Measurements from ENCODE around the gene C1QTNF12.
"Not testable (repeated sequence)": the region's sequence is repeated elsewhere in the genome, so short reads cannot be mapped to it uniquely, and the experiment has no call there.

Gene C1QTNF12

DNA sequence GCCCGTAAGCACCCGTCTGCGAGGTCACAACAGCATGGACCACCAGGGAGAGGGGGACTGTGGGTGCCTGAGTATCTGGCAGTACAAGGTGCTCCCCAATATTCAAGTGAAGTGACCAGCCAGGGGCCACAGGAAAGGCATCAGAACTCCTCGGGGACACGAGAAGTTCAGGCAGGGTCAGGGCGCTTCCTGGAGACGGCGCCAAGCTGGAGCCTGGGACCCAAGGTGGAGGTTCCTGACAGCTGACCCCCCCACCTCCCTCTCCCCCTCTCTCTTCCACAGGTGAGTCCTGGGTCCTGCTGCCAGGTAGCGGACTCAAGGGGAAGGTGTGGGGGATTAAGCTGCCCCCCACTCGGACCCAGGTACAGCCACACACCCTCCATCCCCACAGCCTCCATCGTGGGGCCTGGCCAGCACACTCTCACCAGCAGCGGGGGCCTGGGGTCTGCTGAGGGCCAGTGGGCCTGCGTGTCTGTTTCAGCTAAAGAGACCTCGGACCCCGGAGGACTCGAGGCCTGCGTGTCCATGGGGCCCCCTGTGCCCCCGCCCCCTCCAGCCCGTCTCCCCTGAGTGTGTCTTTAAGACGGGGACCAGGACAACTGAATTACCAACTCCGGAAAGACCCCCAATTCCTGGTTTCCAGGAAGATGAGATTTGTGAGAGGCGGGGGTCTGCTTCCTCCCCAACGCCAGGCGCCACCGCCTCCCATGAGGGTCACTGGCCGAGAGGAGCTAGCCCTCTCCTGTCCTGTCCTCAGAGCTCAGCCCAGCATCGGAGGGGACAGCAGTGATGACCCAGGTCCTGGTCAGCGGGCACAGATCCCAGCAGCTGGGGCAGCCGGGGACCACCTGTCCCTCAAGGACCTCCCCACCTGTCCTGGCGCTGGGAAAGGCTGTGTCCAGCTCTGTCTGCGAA, 46.3 kb downstream of the C1QTNF12 start:
- no peak for DNase-seq (ENCODE audit: low read depth in 2 of 2, low spot score in 1 of 2)

DNA sequence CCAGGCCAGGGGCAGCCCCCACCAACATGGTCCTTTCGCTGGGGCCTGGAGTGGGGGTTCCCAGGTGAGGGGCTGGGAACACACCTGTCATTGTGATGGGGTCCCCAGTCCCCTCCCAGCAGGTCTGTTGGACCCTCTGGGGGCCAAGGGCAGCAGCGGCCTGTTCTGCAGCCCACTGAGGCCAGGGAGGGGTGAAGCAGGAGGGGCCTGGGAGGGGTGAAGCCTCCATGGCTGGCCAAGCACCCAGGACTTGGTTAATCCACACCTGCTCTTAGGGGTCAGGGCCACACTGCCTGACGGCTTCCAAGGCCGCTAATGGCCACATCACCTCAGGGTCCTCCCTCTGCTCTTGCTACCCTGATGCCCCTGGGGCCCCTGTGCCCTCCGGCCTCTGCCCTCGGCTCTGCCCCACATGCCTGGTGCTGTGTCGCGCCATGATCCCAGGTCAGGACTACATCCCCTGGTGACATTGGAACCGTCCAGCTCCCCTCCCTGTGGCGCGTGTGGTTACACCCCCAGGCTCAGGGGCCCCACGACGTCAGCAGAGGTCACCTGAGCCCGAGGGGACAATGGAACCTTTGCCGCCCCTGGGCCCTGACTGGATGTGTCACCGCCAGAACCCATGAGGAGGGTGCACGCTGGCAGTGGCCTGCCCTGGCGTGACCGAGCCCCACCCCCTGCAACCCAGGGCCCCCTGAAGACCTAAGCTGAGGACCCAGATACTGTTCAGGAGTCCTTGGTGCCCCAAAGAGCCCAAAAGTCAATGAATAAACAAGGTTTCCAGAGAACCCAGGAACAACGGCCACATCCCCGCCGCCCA, 47.2 kb downstream of the C1QTNF12 start:
- DNase-seq (ENCODE audit: low read depth in 2 of 2, low spot score in 1 of 2) = no peak

DNA sequence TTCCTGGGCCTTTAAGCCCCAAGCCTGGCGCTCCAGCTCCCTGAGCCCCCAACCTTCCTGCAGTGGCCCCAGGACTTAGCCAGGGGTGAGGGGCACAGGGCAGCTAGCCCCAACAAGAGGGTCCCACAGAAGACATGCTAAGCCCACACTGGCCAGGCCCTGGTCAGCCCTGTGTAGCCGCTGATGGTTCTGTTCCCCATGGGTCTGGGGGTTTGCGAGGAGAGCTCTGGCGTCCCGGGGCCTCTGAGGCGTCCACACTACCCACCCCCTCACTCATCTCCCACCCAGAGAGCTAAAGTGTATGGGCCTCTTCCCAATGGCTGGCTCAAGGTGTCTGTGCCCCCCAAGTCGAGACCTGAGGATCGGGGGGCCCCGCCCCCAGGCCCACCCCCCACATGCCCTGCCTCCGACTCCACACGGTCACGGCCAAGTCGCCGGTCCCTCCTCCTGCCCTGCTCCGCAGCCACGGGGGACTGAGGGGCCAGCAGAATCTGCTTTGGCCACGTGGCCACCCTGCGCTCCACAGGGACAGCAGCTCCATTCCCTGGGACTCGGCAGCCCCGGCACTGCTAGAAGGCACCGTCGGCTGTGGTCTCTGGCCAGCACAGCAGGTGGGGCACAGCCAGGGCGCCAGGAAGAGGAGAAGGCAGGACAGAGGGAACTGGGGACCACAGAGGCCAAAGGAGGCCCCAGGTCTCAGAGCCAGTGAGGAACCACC, 47.9 kb downstream of the C1QTNF12 start:
- DNase-seq (ENCODE audit: low read depth in 2 of 2, low spot score in 1 of 2) = no peak

DNA sequence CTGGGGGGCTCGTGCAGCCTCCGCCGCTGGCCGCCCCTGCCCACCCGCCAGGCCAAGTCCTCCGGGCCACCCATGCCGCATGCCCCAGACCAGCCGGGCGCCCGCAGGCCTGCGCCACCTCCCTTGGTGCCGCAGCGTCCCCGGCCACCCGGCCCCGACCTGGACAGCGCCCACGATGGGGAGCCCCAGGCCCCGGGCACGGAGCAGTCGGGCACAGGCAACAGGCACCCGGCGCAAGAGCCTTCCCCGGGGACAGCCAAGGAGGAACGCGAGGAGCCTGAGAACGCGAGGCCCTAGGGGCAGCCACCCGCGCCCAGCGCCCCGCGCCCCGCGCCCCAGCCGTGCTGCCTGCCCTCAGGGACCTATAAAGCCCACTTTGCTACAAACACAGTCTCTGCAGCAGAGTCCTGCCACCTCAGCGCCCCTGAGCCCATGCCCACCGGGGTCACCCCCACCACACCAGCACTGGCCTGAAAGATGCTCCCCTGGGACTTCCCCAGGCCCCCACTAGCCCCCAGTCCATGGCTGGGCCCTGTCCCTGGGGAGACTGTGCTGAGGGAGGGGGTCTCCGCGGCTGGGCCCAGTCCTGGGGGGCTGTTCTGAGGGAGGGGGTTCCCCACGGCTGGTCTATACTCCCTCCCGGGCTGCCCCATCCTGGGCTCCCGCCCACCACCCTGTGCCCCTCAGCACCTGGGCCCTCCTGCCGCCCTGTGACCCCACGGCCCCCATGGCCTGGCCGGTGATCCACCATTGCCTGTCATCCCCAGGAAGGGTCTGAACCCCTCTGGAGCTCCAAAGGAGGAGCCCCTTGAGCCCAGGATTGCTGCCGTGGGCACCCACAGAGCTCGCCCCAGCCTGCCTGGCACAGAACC, 48.7 kb downstream of the C1QTNF12 start:
- DNase-seq (ENCODE audit: low read depth in 2 of 2, low spot score in 1 of 2) = no peak

DNA sequence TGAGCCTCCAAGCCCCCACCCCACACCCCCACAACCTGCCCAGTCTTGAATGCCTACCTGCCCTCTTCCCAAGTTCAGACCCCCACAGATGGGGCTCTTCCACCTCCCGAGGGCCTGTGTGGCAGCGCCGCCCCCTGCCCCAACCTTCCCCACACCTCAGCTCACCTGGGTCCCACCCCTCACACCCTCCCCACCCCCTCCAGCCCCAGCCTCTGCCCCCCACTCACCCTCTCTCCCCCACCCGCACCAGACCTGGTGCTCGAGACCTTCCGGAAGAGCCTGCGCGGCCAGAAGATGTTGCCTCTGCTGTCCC, 49.4 kb downstream of the C1QTNF12 start:
- no peak for DNase-seq (ENCODE audit: low read depth in 2 of 2, low spot score in 1 of 2)

DNA sequence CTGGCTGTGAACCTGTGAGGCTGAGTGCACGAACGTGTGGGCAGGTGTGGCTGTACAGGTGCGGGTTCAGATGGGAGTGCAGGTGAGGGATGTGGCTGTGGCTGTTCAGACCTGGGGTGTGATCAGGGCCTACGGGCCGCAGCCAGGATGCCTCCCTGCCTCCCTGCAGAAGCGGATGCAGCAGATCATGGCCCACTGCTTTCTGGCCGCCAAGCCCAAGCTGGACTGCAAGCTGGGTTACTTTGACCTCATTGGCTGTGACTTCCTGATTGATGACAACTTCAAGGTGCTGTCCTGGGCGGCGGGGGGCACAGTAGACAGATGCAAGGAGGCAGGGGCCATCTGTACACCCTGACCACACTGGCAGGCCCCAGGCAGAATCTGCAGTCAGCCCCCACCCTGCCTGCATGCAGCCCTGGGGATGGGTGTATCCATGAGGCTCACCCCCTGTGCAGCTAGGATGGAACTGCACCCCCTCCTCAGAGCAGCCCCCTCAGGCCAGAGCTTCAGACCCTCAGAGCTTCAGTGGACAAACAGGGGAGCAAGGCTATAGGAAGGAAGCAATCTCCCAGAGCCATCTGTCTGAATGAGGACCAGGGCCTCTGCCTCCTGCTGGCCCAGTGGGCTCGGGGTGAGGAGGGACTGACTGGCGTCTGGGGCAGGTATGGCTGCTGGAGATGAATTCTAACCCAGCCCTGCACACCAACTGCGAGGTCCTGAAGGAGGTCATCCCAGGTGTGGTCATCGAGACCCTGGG, 49.9 kb downstream of the C1QTNF12 start:
- no peak for DNase-seq (ENCODE audit: low read depth in 2 of 2, low spot score in 1 of 2)

DNA sequence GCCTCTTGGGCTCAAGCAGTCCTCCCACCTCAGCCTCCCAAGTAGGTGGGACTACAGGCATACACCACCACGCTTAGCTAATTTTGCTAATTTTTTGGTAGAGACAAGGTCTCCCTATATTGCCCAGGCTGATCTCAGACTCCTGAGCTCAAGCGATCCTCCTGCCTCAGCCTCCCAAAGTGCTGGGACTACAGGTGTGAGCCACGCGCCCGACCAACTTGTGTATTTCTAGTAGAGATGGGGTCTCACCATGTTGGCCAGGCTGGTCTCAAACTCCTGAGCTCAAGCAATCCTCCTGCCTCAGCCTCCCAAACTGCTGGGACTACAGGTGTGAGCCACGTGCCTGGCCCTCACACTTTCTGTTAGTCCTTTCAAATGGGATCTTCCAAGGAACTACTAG, 50.8 kb downstream of the C1QTNF12 start:
- DNase-seq (ENCODE audit: low read depth in 2 of 2, low spot score in 1 of 2) = not testable (repeated sequence)

DNA sequence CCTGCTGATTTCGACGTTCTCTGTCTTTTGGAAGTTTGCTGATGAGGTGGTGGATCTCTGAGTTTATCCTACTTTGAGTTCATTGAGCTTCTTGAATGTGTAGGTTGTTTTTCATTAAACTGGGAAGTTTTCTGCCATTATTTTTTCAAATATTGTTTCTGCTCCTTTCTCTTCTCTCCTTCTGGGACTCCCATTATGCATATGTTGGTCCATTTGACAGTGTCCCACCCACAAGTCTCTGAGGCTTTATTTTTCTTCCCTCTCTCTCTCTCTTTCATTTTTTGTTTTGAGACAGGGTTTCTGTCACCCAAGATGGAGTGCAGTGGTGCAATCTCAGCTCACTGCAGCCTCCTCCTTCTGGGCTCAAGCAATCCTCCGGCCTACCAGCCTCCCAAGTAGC, 51.8 kb downstream of the C1QTNF12 start:
- no peak for DNase-seq (ENCODE audit: low read depth in 2 of 2, low spot score in 1 of 2)

All from stimulated activated CD8-positive, alpha-beta memory T cell treated with anti-CD3 and anti-CD28 coated beads, Interleukin-4, amount 100 ng/mL, for 1 hour (primary cell).